Endothelial cell of umbilical vein (primary cell): ENCODE results near the gene ICAM5. TPM values are rescaled to one million over a fixed set of nuclear protein-coding genes. Genes with fewer than 3 reads are reported as not detected.

Source experiments
- BruUV-seq: library from RNA; stranded (reverse); fragments of 400-500 nt; replicated peaks from 2 replicates; lab custom pipeline; 2021; lab: Mats Ljungman, UMichigan
- CTCF ChIA-PET: fragments of 300-600, 350-600 bp; sonication (Branson Sonifier 250); formaldehyde crosslinking; loops from one replicate; lab custom pipeline; 2021; ENCODE audit warnings: antibody characterized with exemption, inconsistent platforms; lab: Charles Lee
- POLR2A ChIA-PET: fragments of 300-600, 350-600 bp; sonication (Branson Sonifier 250); formaldehyde crosslinking; loops from one replicate; lab custom pipeline; 2021; ENCODE audit warnings: antibody characterized with exemption, inconsistent platforms; lab: Charles Lee
- DNase-seq: peaks from one replicate; pipeline ENCODE4 v3.0.0-alpha.2; 2011; ENCODE audit warnings: low read depth, low spot score
- FAIRE-seq: peaks from 2 replicates; lab custom pipeline; 2011; peaks lifted over from hg19 to GRCh38; lab: Jason Lieb, UNC
- H2AFZ ChIP-seq: 2 replicates; pipeline ENCODE4 v1.6.0; 2012; ENCODE audit warnings: low read depth, low read length, control low read depth, inconsistent platforms
- H3K27ac ChIP-seq: 2 replicates; pipeline ENCODE4 v1.5.1; 2011; ENCODE audit warnings: low read depth, mild to moderate bottlenecking, control low read depth, low read length, moderate library complexity; ENCODE audit not compliant: insufficient read depth
- H3K27me3 ChIP-seq, 2 experiments: 2 replicates each; pipeline versions ENCODE4 v1.6.0 to v1.6.1; 2011; ENCODE audit warnings: low read length in 2 of 2, mixed read lengths in 1 of 2; ENCODE audit not compliant: control insufficient read depth in 2 of 2, insufficient read depth in 2 of 2
- H3K36me3 ChIP-seq, 2 experiments: 2 replicates in 1 of 2; 3 replicates in 1 of 2; pipeline ENCODE4 v1.5.1; 2011; ENCODE audit warnings: low read length in 2 of 2, mild to moderate bottlenecking in 1 of 2, moderate library complexity in 1 of 2; ENCODE audit not compliant: control insufficient read depth in 2 of 2, insufficient read depth in 2 of 2; ENCODE audit errors: extremely low read depth in 1 of 2
- H3K4me1 ChIP-seq: 3 replicates; pipeline ENCODE4 v1.5.1; 2011; ENCODE audit warnings: mild to moderate bottlenecking, low read length; ENCODE audit not compliant: control insufficient read depth, insufficient read depth; ENCODE audit errors: extremely low read depth
- H3K4me2 ChIP-seq: 2 replicates; pipeline ENCODE4 v1.6.1; 2011; ENCODE audit warnings: low read length, control low read depth, mixed read lengths; ENCODE audit not compliant: insufficient read depth
- H3K4me3 ChIP-seq, 3 experiments: fragments of 200-600 bp in 1 of 3; sonication (generic), shearing (Covaris generic) in 1 of 3; replicated peaks in 1 of 3; 2 replicates each; pipeline ENCODE4 v1.5.1; 2011 to 2016; ENCODE audit warnings: control low read depth in 3 of 3, low read length in 3 of 3, mild to moderate bottlenecking in 2 of 3, inconsistent platforms in 1 of 3, low read depth in 1 of 3, moderate library complexity in 1 of 3; ENCODE audit not compliant: insufficient read depth in 1 of 3
- H3K79me2 ChIP-seq: 2 replicates; pipeline ENCODE4 v1.6.0; 2012; ENCODE audit warnings: low read length, inconsistent platforms; ENCODE audit not compliant: control insufficient read depth, insufficient read depth
- H3K9ac ChIP-seq: replicated peaks from 2 replicates; pipeline ENCODE3; 2011; ENCODE audit warnings: low read length, control low read depth; ENCODE audit not compliant: insufficient read depth; ENCODE audit errors: extremely low read depth
- H3K9me1 ChIP-seq: replicated peaks from 3 replicates; pipeline ENCODE4 v1.6.0; 2011; ENCODE audit warnings: mild to moderate bottlenecking, low read length; ENCODE audit not compliant: control insufficient read depth, insufficient read depth; ENCODE audit errors: extremely low read depth
- H3K9me3 ChIP-seq: replicated peaks from 2 replicates; pipeline ENCODE4 v1.5.1; 2012; ENCODE audit warnings: low read length, inconsistent platforms; ENCODE audit not compliant: control insufficient read depth, insufficient read depth
- H4K20me1 ChIP-seq: replicated peaks from 2 replicates; pipeline ENCODE3; 2011; ENCODE audit warnings: mild to moderate bottlenecking, low read length; ENCODE audit not compliant: control insufficient read depth, insufficient read depth; ENCODE audit errors: extremely low read depth
- CTCF ChIP-seq, 2 donors: IDR thresholded peaks; 1 replicate in 1 of 2; 2 replicates in 1 of 2; pipeline ENCODE4 v1.5.1; 2011; ENCODE audit warnings: low read length in 2 of 2, mild to moderate bottlenecking in 2 of 2, moderate library complexity in 2 of 2, control low read depth in 1 of 2, inconsistent platforms in 1 of 2, low read depth in 1 of 2; ENCODE audit not compliant: insufficient read depth in 1 of 2; ENCODE audit errors: extremely low read depth in 1 of 2
- EZH2 ChIP-seq: IDR thresholded peaks from 2 replicates; pipeline ENCODE4 v1.6.1; 2012; ENCODE audit warnings: borderline replicate concordance, low read depth, mild to moderate bottlenecking, moderate library complexity, low read length, inconsistent platforms; ENCODE audit not compliant: severe bottlenecking
- FOS ChIP-seq: IDR thresholded peaks from 2 replicates; pipeline ENCODE4 v1.6.1; 2011; ENCODE audit warnings: mild to moderate bottlenecking, low read length, moderate library complexity, borderline replicate concordance; ENCODE audit not compliant: insufficient read depth
- GATA2 ChIP-seq: IDR thresholded peaks from 2 replicates; pipeline ENCODE4 v1.7.0; 2011; ENCODE audit warnings: low read depth, mild to moderate bottlenecking, moderate library complexity, mixed read lengths, low read length; ENCODE audit not compliant: insufficient read length, insufficient read depth
- JUN ChIP-seq: IDR thresholded peaks from 2 replicates; pipeline ENCODE4 v1.6.1; 2011; ENCODE audit warnings: borderline replicate concordance, low read depth; ENCODE audit not compliant: insufficient read length, insufficient read depth
- MAX ChIP-seq: IDR thresholded peaks from 2 replicates; pipeline ENCODE4 v1.6.1; 2011; ENCODE audit not compliant: insufficient read depth, insufficient read length
- MYC ChIP-seq: IDR thresholded peaks from one replicate; pipeline ENCODE4 v1.6.1; 2011; ENCODE audit warnings: mild to moderate bottlenecking, low read depth, low read length
- POLR2A ChIP-seq: IDR thresholded peaks from 2 replicates; pipeline ENCODE4 v1.6.1; 2012; ENCODE audit warnings: low read depth, mild to moderate bottlenecking, control low read depth, low read length
- POLR2AphosphoS5 ChIP-seq: IDR thresholded peaks from 2 replicates; pipeline ENCODE4 v1.6.1; 2012; ENCODE audit warnings: low read depth, mild to moderate bottlenecking, control low read depth, low read length, moderate library complexity; ENCODE audit not compliant: insufficient read depth
- dilution Hi-C: fragments of 300-500 bp; cut with MboI; formaldehyde crosslinking; loops from one replicate; pipeline ENCODE4 v1.15.0; 2019; ENCODE audit warnings: low sequenced_read_pairs; ENCODE audit not compliant: extremely low pct_ligation_motif_present
- intact Hi-C: fragments of 100-400 bp; cut with micrococcal nuclease; formaldehyde crosslinking; loops from one replicate; pipeline ENCODE4 v1.10.0; 2022
- polyA plus RNA-seq, 4 experiments: library from polyadenylated mRNA; depleted of rRNA in 3 of 4; stranded (reverse) in 3 of 4; unstranded in 1 of 4; fragments of >200 nt; gene quantifications; 2 replicates each; pipeline versions ENCODE4 v1.2.1 to v1.2.3, GENCODE V29; 2011 to 2012; ENCODE audit warnings: missing spikeins in 1 of 4
- total RNA-seq: library from RNA; stranded (reverse); gene quantifications from 2 replicates; pipeline ENCODE4 v1.2.3, GENCODE V29; 2021

The ICAM5 gene
- total and polyA plus RNA-seq, 2 donors (not counting 3 experiments of a cell fraction or from before 2014, with no cell fraction given) = 0.10 to 0.40 TPM

- Histone ChIP-seq H3K4me1 (no peaks in the 10 kb centered on the region), H2AFZ (no peak overlapping the region), H3K9me3 (no peaks in the 10 kb centered on the region), H3K4me3 (no peak overlapping the region), H3K9me1 (no peaks in the 10 kb centered on the region), H3K9ac (no peak overlapping the region), H3K27me3 (no peaks in the 10 kb centered on the region), H3K4me2 (no peak overlapping the region), H4K20me1 (no peaks in the 10 kb centered on the region), H3K27ac (no peak overlapping the region), H3K79me2 (no peaks in the 10 kb centered on the region), H3K36me3 (no peaks in the 10 kb centered on the region)
- TF ChIP-seq CTCF (IDR thresholded peaks at IDR 0.05; ENCODE audit: extremely low read depth in 1 of 2, insufficient read depth in 1 of 2, low read depth in 1 of 2, low read length in 2 of 2) = no peak
- TF ChIP-seq MYC = no peak
- no peak for TF ChIP-seq MAX
- no peak for TF ChIP-seq EZH2
- no peak for TF ChIP-seq POLR2AphosphoS5
- no peak for TF ChIP-seq JUN
- no peak for TF ChIP-seq POLR2A
- no peak for TF ChIP-seq FOS
- no peak for TF ChIP-seq GATA2
- CTCF ChIA-PET = interaction anchor here (0.8 kb wide), 1 partner anchor 81 kb away, joined by 5 read pairs; no protein-coding TSS in a partner anchor
- FAIRE-seq (no peak), DNase-seq (no peak)
- POLR2A ChIA-PET = interaction anchor here (0.6 kb wide), 1 partner anchor 73 kb away, joined by 4 read pairs; no protein-coding TSS in a partner anchor
- no TSS peak for BruUV-seq
- dilution Hi-C loops = no loop called here
- intact Hi-C loops = no loop called here
Measured at GRCh38 chr19:10339977-10340376, 50.2 kb downstream of the ICAM5 start.
